Fibroblast of peridontal ligament (primary cell): Measurements from ENCODE around the gene CELF3.

ENCODE experiments used
- DNase-seq: peaks from one replicate; pipeline ENCODE4 v3.0.0-alpha.2; 2010; ENCODE audit errors: extremely low read depth

The CELF3 gene

GRCh38 chr1:151720974-151721787, 4.6 kb upstream of the CELF3 start, which contains the start of gene RIIAD1:
RIIAD1 (plus strand) TSS chr1:151721522; CDS start chr1:151721537, 15 bp downstream.
- peak; percentile 28 for DNase-seq

- peak; percentile 61 for DNase-seq
Observed at GRCh38 chr1:151720554-151720953, 4.0 kb upstream of the CELF3 start.

- DNase-seq, result no peak
Observed at GRCh38 chr1:151720125-151720524, 3.5 kb upstream of the CELF3 start.

GRCh38 chr1:151718666-151719065, 2.1 kb upstream of the CELF3 start:
- DNase-seq, result no peak

- no peak for DNase-seq
Observed at GRCh38 chr1:151718011-151718431, 1.4 kb upstream of the CELF3 start.

- DNase-seq, result no peak
Observed at GRCh38 chr1:151716405-151716762, 219 bp downstream of the CELF3 start.

- no peak for DNase-seq
Observed at GRCh38 chr1:151715726-151716404, 738 bp downstream of the CELF3 start.

- no peak for DNase-seq
Observed at GRCh38 chr1:151714820-151715725, 1.5 kb downstream of the CELF3 start.

- DNase-seq, result no peak
Observed at GRCh38 chr1:151713874-151714273, 2.7 kb downstream of the CELF3 start.

- no peak for DNase-seq
Observed at GRCh38 chr1:151713044-151713443, 3.6 kb downstream of the CELF3 start.

GRCh38 chr1:151711951-151712350, 4.7 kb downstream of the CELF3 start:
- no peak for DNase-seq

GRCh38 chr1:151711044-151711800, 5.4 kb downstream of the CELF3 start:
- DNase-seq, result no peak

GRCh38 chr1:151710187-151710840, 6.3 kb downstream of the CELF3 start:
- DNase-seq, result peak; percentile 21

- no peak for DNase-seq
Observed at GRCh38 chr1:151708891-151709290, 7.7 kb downstream of the CELF3 start.

- no peak for DNase-seq
Observed at GRCh38 chr1:151707541-151708065, 9.0 kb downstream of the CELF3 start.

GRCh38 chr1:151706464-151707415, 9.9 kb downstream of the CELF3 start:
- no peak for DNase-seq

- DNase-seq, result no peak
Observed at GRCh38 chr1:151705753-151706463, 10.7 kb downstream of the CELF3 start.

GRCh38 chr1:151705146-151705545, 11.5 kb downstream of the CELF3 start:
- no peak for DNase-seq

GRCh38 chr1:151704246-151704645, 12.4 kb downstream of the CELF3 start:
- no peak for DNase-seq
